ENCODE measurements around the gene PLK1.

GRCh38 chr16:23670137-23670776 lies 8.4 kb upstream of the PLK1 start:
- TF ChIP-seq TAF1 (IDR thresholded peaks at IDR 0.05; ENCODE audit: low read depth) (no peak), EP300 (conservative IDR thresholded peaks at IDR 0.05; ENCODE audit: poor library complexity, severe bottlenecking) (no peak)

All from neural cell (in vitro differentiated cells).